PFSK-1 (cell line): ENCODE results near the gene GFPT1.

Experiments
- FOXP2 ChIP-seq: optimal IDR thresholded peaks from 2 replicates; pipeline ENCODE3; 2011; ENCODE audit warnings: borderline replicate concordance, control low read depth, inconsistent platforms; ENCODE audit not compliant: insufficient read depth; ENCODE audit errors: extremely low read length, extremely low read depth
- POLR2AphosphoS5 ChIP-seq: IDR thresholded peaks from 2 replicates; pipeline ENCODE4 v1.6.1; 2012; ENCODE audit warnings: low read depth, mild to moderate bottlenecking, control low read depth, low read length, moderate library complexity
- REST ChIP-seq, 2 experiments: IDR thresholded peaks; 2 replicates each; pipeline versions ENCODE4 v1.6.1 to v1.8.0; 2011 to 2012; ENCODE audit warnings: low read depth in 2 of 2, low read length in 2 of 2, control low read depth in 1 of 2, inconsistent platforms in 1 of 2, mild to moderate bottlenecking in 1 of 2, moderate library complexity in 1 of 2; ENCODE audit not compliant: insufficient read depth in 1 of 2
- SIN3A ChIP-seq: IDR thresholded peaks from 2 replicates; pipeline ENCODE4 v1.6.1; 2012; ENCODE audit warnings: mild to moderate bottlenecking, low read length, moderate library complexity, borderline replicate concordance; ENCODE audit not compliant: insufficient read depth
- TAF1 ChIP-seq: IDR thresholded peaks from 2 replicates; pipeline ENCODE4 v1.6.1; 2012; ENCODE audit warnings: low read length, control low read depth, borderline replicate concordance; ENCODE audit not compliant: insufficient read depth

GFPT1 gene

DNA sequence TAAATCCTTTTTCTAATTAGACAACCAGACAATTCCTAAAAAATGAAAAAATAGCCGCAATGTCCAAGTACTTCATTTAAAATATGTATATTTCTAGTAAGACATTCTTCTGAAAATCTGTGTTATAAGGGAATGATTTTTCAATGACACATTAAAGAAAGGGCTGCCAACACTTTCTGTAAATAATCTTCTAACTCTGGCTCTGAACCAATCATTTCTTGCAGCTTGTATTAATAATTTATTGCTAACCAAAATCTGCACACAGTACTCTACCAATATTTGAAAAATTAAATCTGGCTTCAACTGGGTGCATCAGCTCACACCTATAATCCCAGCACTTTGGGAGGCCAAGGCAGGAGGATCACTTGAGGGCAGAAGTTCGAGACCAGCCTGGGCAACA is 42.0 kb upstream of the GFPT1 start:
- TF ChIP-seq FOXP2 (no peak), SIN3A (no peak), POLR2AphosphoS5 (no peak), REST (IDR thresholded peaks at IDR 0.05; ENCODE audit: insufficient read depth in 1 of 2, low read depth in 2 of 2, low read length in 2 of 2) (no peak), TAF1 (no peak)

DNA sequence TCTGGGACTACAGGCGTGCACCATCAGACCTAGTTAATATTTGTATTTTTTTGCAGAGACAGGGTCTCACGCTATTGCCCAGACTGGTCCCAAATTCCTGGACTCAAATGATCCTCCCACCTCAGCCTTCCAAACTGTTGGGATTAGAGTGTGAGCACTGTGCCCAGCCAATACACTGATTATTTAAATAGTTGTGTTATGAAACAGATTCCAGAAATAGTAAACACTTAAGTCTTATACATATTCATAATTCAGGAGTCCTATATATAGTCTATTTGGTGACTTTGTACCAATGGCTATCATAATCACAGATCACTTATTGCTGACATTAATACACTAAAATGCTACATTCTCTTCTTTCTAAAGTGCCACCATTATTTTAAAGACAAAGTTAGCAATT is 37.4 kb upstream of the GFPT1 start:
- no peak for TF ChIP-seq FOXP2
- no peak for TF ChIP-seq REST (IDR thresholded peaks at IDR 0.05; ENCODE audit: insufficient read depth in 1 of 2, low read depth in 2 of 2, low read length in 2 of 2)
- no peak for TF ChIP-seq TAF1
- TF ChIP-seq POLR2AphosphoS5, result no peak
- no peak for TF ChIP-seq SIN3A

GRCh38 chr2:69422198-69422597 is 35.2 kb upstream of the GFPT1 start:
- TF ChIP-seq SIN3A (no peak), REST (IDR thresholded peaks at IDR 0.05; ENCODE audit: insufficient read depth in 1 of 2, low read depth in 2 of 2, low read length in 2 of 2) (no peak), POLR2AphosphoS5 (no peak), TAF1 (no peak), FOXP2 (no peak)

- TF ChIP-seq SIN3A, result no peak
Measured at GRCh38 chr2:69416147-69416546, 29.1 kb upstream of the GFPT1 start.

DNA sequence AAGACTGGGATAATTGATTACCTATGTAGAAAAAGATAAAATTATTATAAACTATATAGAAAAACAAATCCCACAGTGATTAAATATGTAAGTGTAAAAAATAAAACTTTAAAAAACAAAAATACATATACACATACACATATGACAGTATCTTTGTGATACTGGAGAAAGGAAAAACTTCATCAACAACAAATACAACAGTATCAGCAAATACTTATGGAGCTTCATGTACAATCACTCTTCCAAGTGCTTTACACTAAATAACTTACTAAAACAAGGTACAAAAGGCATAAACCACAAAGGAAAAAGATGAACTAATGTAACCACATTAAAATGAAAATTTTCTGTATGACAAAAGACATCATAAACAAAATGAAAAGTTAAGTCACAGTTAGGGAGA is 24.1 kb upstream of the GFPT1 start:
- TF ChIP-seq SIN3A (no peak), TAF1 (no peak), FOXP2 (no peak), REST (IDR thresholded peaks at IDR 0.05; ENCODE audit: insufficient read depth in 1 of 2, low read depth in 2 of 2, low read length in 2 of 2) (no peak), POLR2AphosphoS5 (no peak)
